ENCODE results near the gene CACNB2.
"Not testable (repeated sequence)": the region's sequence is repeated elsewhere in the genome, so short reads cannot be mapped to it uniquely, and the experiment has no call there.

The CACNB2 gene

DNA sequence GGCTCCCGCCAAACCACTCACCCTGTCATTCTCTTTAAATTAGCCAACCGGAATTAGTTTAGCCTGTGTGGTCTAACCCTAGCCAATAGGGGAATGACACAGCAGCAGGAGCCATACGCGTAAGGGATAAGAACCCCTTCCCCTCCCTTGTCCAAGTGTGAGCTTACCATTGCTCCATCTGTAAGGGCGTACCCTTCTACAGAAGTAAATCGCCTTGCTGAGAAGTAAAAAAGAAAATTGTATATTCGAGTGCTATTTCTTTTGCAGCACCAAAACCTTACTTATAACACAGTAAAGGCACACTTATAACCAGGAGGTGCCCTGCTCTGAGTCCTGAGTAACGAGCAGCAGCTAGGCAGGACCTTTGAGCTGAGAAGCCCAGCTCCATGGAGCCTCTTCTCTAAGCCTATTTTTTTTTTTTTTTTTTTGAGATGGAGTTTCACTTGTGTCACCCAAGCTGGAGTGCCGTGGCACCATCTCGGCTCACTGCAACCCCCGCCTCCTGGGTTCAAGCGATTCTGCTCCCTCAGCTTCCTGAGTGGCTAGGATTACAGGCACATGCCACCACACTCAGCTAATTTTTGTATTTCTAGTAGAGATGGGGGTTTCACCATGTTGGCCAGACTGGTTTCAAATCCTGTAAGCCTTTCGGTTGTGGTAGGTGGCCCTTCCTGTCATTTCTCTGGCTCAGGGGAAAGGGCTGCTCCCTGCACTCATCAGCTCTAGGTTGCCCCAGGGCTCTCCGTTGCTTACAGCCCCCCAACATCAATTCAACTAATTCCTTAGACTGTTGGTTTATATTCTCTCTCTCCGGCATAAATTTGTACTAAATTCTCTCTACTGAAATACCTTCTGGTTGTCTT, 437.8 kb downstream of the CACNB2 start:
- no peak overlapping the region for H3K4me3 ChIP-seq
- no peak for TF ChIP-seq Cebpa-rat (IDR thresholded peaks at IDR 0.05)
- H3K27me3 ChIP-seq = no peaks in the 10 kb centered on the region
- no peaks in the 10 kb centered on the region for H4K20me1 ChIP-seq
- no peak overlapping the region for H3K27ac ChIP-seq
- peaks cover 47% of the 10 kb centered on the region for H3K9me3 ChIP-seq
- H3K4me2 ChIP-seq = no peak overlapping the region
- H3K36me3 ChIP-seq = peaks cover 77% of the 10 kb centered on the region
- H3K9ac ChIP-seq = no peak overlapping the region
- H3K4me1 ChIP-seq = peaks cover 34% of the 10 kb centered on the region

DNA sequence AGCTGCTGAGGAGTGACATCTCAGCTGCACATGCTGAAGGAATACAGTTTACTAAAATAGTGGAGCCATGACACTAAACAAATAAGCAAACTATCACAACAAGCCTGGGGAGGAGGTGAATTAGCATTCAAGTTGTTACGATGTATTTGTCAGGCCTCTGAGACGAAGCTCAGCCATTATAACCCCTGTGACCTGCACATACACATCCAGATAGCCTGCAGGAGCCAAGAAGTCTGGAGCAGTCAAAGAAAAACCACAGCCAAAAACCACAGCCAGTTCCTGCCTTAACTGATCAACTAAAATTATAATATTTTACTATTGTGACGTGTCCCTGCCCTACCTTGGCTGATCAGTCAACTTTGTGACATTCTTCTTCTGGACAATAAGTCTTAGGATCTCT, 442.6 kb downstream of the CACNB2 start:
- peak overlapping the region; percentile 69 for H3K9ac ChIP-seq
- peaks cover 70% of the 10 kb centered on the region for H3K36me3 ChIP-seq
- H3K4me2 ChIP-seq = peak overlapping the region; percentile 84

DNA sequence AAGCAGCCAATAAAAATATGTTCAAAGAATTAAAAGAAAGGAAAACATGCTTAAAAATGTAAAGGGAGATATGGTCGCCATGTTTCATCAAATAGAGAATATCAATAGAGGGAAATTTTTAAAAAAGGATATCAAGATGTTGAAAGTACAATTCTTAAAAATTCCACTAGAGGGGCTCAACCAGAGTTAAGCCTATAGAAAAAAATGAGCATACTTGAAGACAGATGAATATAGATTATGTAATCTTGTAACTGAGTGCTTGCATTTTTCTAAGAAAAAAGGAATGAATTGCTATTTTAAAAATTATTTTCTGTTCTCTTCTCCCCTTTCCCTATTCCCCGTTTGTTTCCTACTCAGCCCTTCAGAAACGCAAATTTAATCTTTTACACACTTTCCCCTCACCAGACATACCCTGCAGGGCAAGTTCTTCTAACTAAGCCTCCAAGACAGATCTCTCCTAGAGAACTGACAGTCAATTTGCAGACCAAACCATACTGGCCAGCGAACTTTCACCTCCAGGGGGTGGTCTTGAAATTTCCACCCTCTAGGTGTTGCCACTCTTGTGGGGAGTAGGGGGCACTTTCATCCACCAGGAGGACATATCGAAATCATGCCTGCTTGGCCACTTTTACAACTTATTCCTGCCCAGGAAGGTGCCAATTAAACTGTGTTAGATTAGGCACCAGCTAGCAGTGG, 443.5 kb downstream of the CACNB2 start:
- H3K27me3 ChIP-seq = no peaks in the 10 kb centered on the region
- H3K4me2 ChIP-seq = peak overlapping the region; percentile 84

More for the DNA sequence above, 442.6 kb downstream of the CACNB2 start:
- peaks cover 66% of the 10 kb centered on the region for H3K9me3 ChIP-seq
- no peaks in the 10 kb centered on the region for H3K27me3 ChIP-seq
- peak overlapping the region; percentile 83 for H3K27ac ChIP-seq
- peaks cover 50% of the 10 kb centered on the region for H3K4me1 ChIP-seq
- no peaks in the 10 kb centered on the region for H4K20me1 ChIP-seq
- TF ChIP-seq Cebpa-rat (IDR thresholded peaks at IDR 0.05) = no peak
- H3K4me3 ChIP-seq = peak overlapping the region; percentile 52

DNA sequence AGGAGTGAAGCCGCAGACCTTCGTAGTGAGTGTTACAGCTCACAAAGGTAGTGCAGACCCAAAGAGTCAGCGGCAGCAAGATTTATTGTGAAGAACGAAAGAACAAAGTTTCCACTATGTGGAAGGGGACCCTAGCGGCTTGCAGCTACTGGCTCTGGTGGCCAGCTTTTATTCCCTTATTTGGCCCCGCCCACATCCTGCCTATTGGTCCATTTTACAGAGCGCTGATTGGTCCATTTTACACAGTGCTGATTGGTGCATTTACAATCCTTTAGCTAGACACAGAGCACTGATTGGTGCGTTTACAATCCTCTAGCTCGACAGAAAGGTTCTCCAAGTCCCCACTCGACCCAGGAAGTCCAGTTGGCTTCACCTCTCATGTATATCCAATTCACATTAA, 446.4 kb downstream of the CACNB2 start:
- H3K36me3 ChIP-seq = peaks cover 75% of the 10 kb centered on the region
- peaks cover 79% of the 10 kb centered on the region for H3K9me3 ChIP-seq
- not testable (repeated sequence) for H3K27ac ChIP-seq, H3K9ac ChIP-seq, H3K27me3 ChIP-seq, H3K4me2 ChIP-seq, H3K4me3 ChIP-seq, H4K20me1 ChIP-seq
- peaks cover 29% of the 10 kb centered on the region for H3K4me1 ChIP-seq

More for the DNA sequence above, 443.5 kb downstream of the CACNB2 start:
- TF ChIP-seq Cebpa-rat (IDR thresholded peaks at IDR 0.05) = no peak
- H4K20me1 ChIP-seq = no peaks in the 10 kb centered on the region
- peaks cover 70% of the 10 kb centered on the region for H3K36me3 ChIP-seq
- peak overlapping the region; percentile 69; the same call in 1 of the 2 replicates for H3K9ac ChIP-seq
- peaks cover 50% of the 10 kb centered on the region for H3K4me1 ChIP-seq
- peaks cover 66% of the 10 kb centered on the region for H3K9me3 ChIP-seq
- peak overlapping the region; percentile 52 for H3K4me3 ChIP-seq
- H3K27ac ChIP-seq = peak overlapping the region; percentile 83

DNA sequence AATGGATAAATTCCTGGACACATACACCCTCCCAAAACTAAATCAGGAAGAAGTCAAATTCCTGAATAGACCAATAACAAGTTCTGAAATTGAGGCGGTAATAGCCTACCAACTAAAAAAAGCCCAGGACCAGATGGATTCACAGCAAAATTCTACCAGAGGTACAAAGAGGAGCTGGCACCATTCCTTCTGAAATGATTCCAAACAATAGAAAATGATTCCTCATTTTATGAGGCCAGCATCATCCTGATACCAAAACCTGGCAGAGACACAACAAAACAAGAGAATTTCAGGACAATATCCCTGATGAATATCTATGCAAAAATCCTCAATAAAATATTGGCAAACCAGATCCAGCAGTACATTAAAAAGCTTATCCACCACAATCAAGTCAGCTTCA, 450.9 kb downstream of the CACNB2 start:
- not testable (repeated sequence) for H3K4me1 ChIP-seq, H3K27me3 ChIP-seq, H3K27ac ChIP-seq, H4K20me1 ChIP-seq, H3K4me3 ChIP-seq, H3K4me2 ChIP-seq, H3K9ac ChIP-seq
- peaks cover 86% of the 10 kb centered on the region for H3K36me3 ChIP-seq
- H3K9me3 ChIP-seq = peaks cover 56% of the 10 kb centered on the region

Data from BLaER1 (cell line).